GM13977 (cell line): ENCODE data around the gene HNRNPA1L2.
"Not testable (repeated sequence)": the region's sequence is repeated elsewhere in the genome, so short reads cannot be mapped to it uniquely, and the experiment has no call there.

Source experiments
- DNase-seq: peaks from one replicate; pipeline ENCODE4 v3.0.0; 2012; ENCODE audit warnings: low spot score
- CTCF ChIP-seq: IDR thresholded peaks from 2 replicates; pipeline ENCODE4 v1.5.1; 2012; ENCODE audit warnings: mild to moderate bottlenecking, control low read depth; ENCODE audit not compliant: insufficient read depth; ENCODE audit errors: extremely low read depth, missing control alignments
- in situ Hi-C: fragments of 300-500 bp; cut with MboI; formaldehyde crosslinking; loops from one replicate; pipeline ENCODE4 v1.12.0; 2022; ENCODE audit warnings: low sequenced_read_pairs, low pct_unique_long_range_greater_than_20kb, mixed read lengths, inconsistent platforms; ENCODE audit not compliant: unreplicated experiment

The HNRNPA1L2 gene

DNA sequence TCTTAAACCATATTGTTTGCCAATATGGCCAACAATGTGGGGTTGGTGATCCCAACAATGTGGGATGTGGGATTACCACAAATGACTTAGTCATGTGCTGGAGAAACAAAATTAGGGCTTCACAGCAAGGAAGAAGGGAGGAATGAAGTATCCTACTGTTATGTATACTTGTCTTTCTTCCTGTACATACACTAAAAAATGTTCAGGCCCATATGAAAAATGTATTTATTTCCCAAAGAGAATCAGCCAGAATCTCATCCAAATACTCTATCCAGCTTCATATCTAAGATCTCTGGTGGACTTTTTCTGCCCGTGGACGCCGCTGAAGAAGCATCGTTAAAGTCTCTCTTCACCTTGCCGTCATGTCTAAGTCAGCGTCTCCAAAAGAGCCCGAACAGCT lies at the start of gene HNRNPA1L2:
Gene HNRNPA1L2 (plus strand): TSS at position 301 of the 400 bp plus-strand sequence. CDS start 62 bp downstream, at position 363.
- TF ChIP-seq CTCF: no peak
- DNase-seq: no peak
- in situ Hi-C loops: no loop called here

DNA sequence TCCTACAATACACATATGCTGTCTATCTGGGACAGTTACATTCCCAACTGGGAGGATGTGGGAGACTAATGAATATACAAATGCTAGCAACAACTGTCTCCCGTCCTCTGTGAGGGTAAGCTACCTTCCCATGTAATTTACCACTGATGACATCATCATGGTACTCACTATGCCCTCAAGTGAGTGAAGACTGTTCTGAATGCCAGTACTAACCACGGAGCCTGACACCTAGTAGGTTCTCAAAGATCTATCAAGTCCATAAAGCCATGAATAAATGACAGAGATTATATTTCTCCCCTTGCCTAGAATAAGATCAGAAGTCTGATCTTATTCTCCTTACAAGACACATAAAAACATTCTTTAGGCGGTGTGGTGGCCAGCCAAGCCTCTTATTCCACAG lies 49.1 kb upstream of the HNRNPA1L2 start:
- DNase-seq, in situ Hi-C loops: not testable (repeated sequence)

GRCh38 chr13:52593812-52594211 lies 48.4 kb upstream of the HNRNPA1L2 start:
- in situ Hi-C loops, DNase-seq: not testable (repeated sequence)

- in situ Hi-C loops, DNase-seq: not testable (repeated sequence)
Measured at GRCh38 chr13:52594295-52594694, 47.9 kb upstream of the HNRNPA1L2 start.

DNA sequence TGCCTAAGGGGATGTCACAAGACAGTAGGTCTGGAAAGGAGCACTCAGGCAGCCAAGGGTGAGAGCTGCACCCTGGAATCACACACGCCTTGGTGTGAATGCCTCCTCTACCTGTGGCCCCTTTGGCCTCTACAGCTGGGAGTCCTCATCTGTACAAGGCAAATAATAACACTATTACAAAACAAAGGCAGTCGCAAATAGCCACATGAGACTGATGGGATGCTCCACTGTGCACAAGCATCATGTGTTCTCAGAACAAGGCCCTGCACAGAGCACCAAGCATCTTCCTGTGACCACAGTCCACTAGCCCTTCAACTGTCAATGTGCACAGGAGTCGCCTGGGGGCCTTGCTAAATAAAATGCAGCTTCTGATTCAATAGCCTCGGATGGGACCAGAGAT lies 44.6 kb upstream of the HNRNPA1L2 start:
- in situ Hi-C loops: no loop called here
- TF ChIP-seq CTCF: no peak
- no peak for DNase-seq

DNA sequence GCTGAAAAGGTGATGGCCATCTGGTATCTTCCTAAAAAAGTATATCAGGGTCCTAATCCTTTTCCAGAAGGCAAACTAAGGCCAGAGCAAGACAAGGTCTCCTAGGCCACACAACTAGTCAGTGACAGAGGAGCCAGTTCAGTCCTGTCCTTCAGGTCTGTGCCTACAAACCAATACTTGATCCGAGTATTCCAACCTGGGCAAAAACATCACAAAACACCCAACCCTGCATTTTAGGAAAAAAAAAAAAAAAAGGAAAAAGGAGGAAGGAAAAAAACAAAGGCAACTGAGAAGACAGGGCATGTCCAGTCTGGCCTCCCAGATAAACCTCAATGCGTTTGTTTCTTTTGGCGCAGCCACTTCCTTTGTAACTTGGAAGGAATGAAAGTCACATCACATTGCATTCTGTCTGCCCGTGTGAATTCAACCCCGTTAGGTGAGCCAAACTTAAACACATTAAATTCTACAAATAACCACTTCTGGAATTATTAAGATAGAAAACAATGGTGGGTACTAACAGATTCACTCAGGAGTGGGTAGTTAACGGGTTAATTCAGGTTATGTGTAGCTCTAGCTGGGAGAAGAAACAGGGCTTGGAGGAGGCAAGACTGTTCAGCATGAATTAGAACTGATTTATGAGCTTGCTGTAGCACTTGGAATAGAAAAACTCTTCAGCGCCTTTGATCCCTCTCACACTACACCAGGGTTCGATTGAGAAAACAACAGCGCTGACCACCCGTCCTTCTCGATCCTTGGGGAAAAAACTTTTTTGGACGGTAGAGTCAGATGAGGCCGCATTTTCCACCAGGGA lies 43.0 kb upstream of the HNRNPA1L2 start:
- peak; percentile 20 for DNase-seq
- no peak for TF ChIP-seq CTCF
- in situ Hi-C loops: no loop called here

- TF ChIP-seq CTCF: no peak
- peak; percentile 76 for DNase-seq
- in situ Hi-C loops: no loop called here
Measured at GRCh38 chr13:52599848-52600603, 42.2 kb upstream of the HNRNPA1L2 start.

- peak; percentile 13 for DNase-seq
- no peak for TF ChIP-seq CTCF
- in situ Hi-C loops: no loop called here
Measured at GRCh38 chr13:52600666-52601065, 41.6 kb upstream of the HNRNPA1L2 start.

GRCh38 chr13:52603316-52603715 lies 38.9 kb upstream of the HNRNPA1L2 start:
- in situ Hi-C loops, DNase-seq: not testable (repeated sequence)

- DNase-seq, in situ Hi-C loops: not testable (repeated sequence)
Measured at GRCh38 chr13:52606126-52606525, 36.1 kb upstream of the HNRNPA1L2 start.

GRCh38 chr13:52606795-52607194 lies 35.4 kb upstream of the HNRNPA1L2 start:
- in situ Hi-C loops, DNase-seq: not testable (repeated sequence)
